CD4-positive, alpha-beta T cell treated with Interleukin-1 beta for 1 hour (primary cell): Measurements from ENCODE around the gene ADAMTSL3.

Experiments used
- DNase-seq, 2 donors: peaks; one replicate each; pipeline ENCODE4 v3.0.0-alpha.2; 2020 to 2022

ADAMTSL3 gene

GRCh38 chr15:83653639-83654378, at the start of gene ADAMTSL3:
TSS of gene ADAMTSL3 (plus strand) at chr15:83654123. CDS start at chr15:83655762, 1,639 bp downstream.
- DNase-seq, result no peak

GRCh38 chr15:83604549-83604948, 49.4 kb upstream of the ADAMTSL3 start:
- no peak for DNase-seq

GRCh38 chr15:83605111-83605945, 48.6 kb upstream of the ADAMTSL3 start:
- no peak for DNase-seq

- DNase-seq, result no peak
These were observed 43.8 kb upstream of the ADAMTSL3 start for GRCh38 chr15:83610132-83610531.

GRCh38 chr15:83610901-83611685, 42.8 kb upstream of the ADAMTSL3 start:
- DNase-seq, result no peak

- no peak for DNase-seq
These were observed 41.7 kb upstream of the ADAMTSL3 start for GRCh38 chr15:83612226-83612625.

GRCh38 chr15:83612898-83613635, 40.9 kb upstream of the ADAMTSL3 start:
- DNase-seq, result no peak

- no peak for DNase-seq
These were observed 40.2 kb upstream of the ADAMTSL3 start for GRCh38 chr15:83613714-83614113.

GRCh38 chr15:83616840-83617239, 37.1 kb upstream of the ADAMTSL3 start:
- no peak for DNase-seq

- no peak for DNase-seq
These were observed 27.6 kb upstream of the ADAMTSL3 start for GRCh38 chr15:83626171-83626802.

- DNase-seq, result no peak
These were observed 22.4 kb upstream of the ADAMTSL3 start for GRCh38 chr15:83631534-83631933.

- DNase-seq, result no peak
These were observed 10.7 kb upstream of the ADAMTSL3 start for GRCh38 chr15:83643201-83643600.

GRCh38 chr15:83644439-83644838, 9.5 kb upstream of the ADAMTSL3 start:
- no peak for DNase-seq

- DNase-seq, result no peak
These were observed 3.1 kb upstream of the ADAMTSL3 start for GRCh38 chr15:83650831-83651230.

- no peak for DNase-seq
These were observed 2.4 kb upstream of the ADAMTSL3 start for GRCh38 chr15:83651541-83651940.

GRCh38 chr15:83652626-83653204, 1.2 kb upstream of the ADAMTSL3 start:
- DNase-seq, result no peak

GRCh38 chr15:83653288-83653638, 660 bp upstream of the ADAMTSL3 start:
- no peak for DNase-seq

GRCh38 chr15:83654379-83655236, 685 bp downstream of the ADAMTSL3 start:
- no peak for DNase-seq

GRCh38 chr15:83655237-83655616, 1.3 kb downstream of the ADAMTSL3 start:
- DNase-seq, result no peak

- no peak for DNase-seq
These were observed 2.3 kb downstream of the ADAMTSL3 start for GRCh38 chr15:83656192-83656591.
